ENCODE measurements around the gene GNGT1. TPM values are rescaled to one million over a fixed set of nuclear protein-coding genes. Genes with fewer than 3 reads are reported as not detected.
"Not testable (repeated sequence)": the region's sequence is repeated elsewhere in the genome, so short reads cannot be mapped to it uniquely, and the experiment has no call there.

The GNGT1 gene
- total RNA-seq, 1 experiment from 2014 or later: 0.20 TPM

GRCh38 chr7:93915888-93916287 lies 9.5 kb downstream of the GNGT1 start:
- not testable (repeated sequence) for H2BK120ac ChIP-seq (ENCODE audit: low read depth, low read length, poor library complexity, severe bottlenecking); H3K9me3 Mint-ChIP-seq; H3K27ac ChIP-seq (ENCODE audit: insufficient read length, low read depth, low read length); H3K27me3 ChIP-seq (ENCODE audit: insufficient read depth, low read length); H3K23ac ChIP-seq (ENCODE audit: insufficient read length, low read depth, low read length); H3K79me2 ChIP-seq (ENCODE audit: insufficient read depth, low read length); H3K9ac ChIP-seq (ENCODE audit: extremely low read depth, insufficient read length, low read length); H3K4me1 ChIP-seq (ENCODE audit: insufficient read depth, low read length); H4K91ac ChIP-seq (ENCODE audit: insufficient read length, low read depth, low read length); H3K4me3 Mint-ChIP-seq; H4K5ac ChIP-seq (ENCODE audit: insufficient read length, low read depth, low read length); H4K8ac ChIP-seq (replicated peaks; ENCODE audit: insufficient read length, low read depth, low read length); H3K9me3 ChIP-seq (ENCODE audit: control insufficient read depth, low read depth, low read length); H3K56ac ChIP-seq (ENCODE audit: insufficient read length, low read depth, low read length); H3K14ac ChIP-seq (ENCODE audit: insufficient read depth, low read length); H2BK5ac ChIP-seq (ENCODE audit: insufficient read length, low read length); H3K27me3 Mint-ChIP-seq (ENCODE audit: low read depth); H3K36me3 Mint-ChIP-seq (ENCODE audit: insufficient read depth in 1 of 3, low read depth in 3 of 3); H3K4me2 ChIP-seq (ENCODE audit: insufficient read depth, insufficient read length, low read length); H3T11ph ChIP-seq (ENCODE audit: low read length); H3K23me2 ChIP-seq (ENCODE audit: insufficient read length, low read depth, low read length, poor library complexity, severe bottlenecking); H4K20me1 ChIP-seq (ENCODE audit: control insufficient read depth, insufficient read depth, insufficient read length); H2AK5ac ChIP-seq (ENCODE audit: insufficient read length, low read length); DNase-seq; H3K79me1 ChIP-seq (ENCODE audit: insufficient read depth, low read depth, low read length, poor library complexity, severe bottlenecking); H3K4me1 Mint-ChIP-seq; H2BK20ac ChIP-seq (ENCODE audit: low read depth, low read length, poor library complexity, severe bottlenecking); H2BK12ac ChIP-seq (ENCODE audit: insufficient read length, low read depth, low read length); H3K4ac ChIP-seq (ENCODE audit: low read depth, low read length); H3K27ac Mint-ChIP-seq; H2AFZ ChIP-seq (ENCODE audit: low read length); H3K18ac ChIP-seq (ENCODE audit: insufficient read length, low read depth, low read length); H2BK15ac ChIP-seq (ENCODE audit: low read depth, low read length)

GRCh38 chr7:93916315-93916714 lies 9.9 kb downstream of the GNGT1 start:
- H3K27me3 Mint-ChIP-seq (ENCODE audit: low read depth); H4K20me1 ChIP-seq (ENCODE audit: control insufficient read depth, insufficient read depth, insufficient read length); DNase-seq; H3K9me3 ChIP-seq (ENCODE audit: control insufficient read depth, low read depth, low read length); H2BK5ac ChIP-seq (ENCODE audit: insufficient read length, low read length); H3K4me3 Mint-ChIP-seq; H3K23ac ChIP-seq (ENCODE audit: insufficient read length, low read depth, low read length); H2BK20ac ChIP-seq (ENCODE audit: low read depth, low read length, poor library complexity, severe bottlenecking); H2AFZ ChIP-seq (ENCODE audit: low read length); H3T11ph ChIP-seq (ENCODE audit: low read length); H2BK120ac ChIP-seq (ENCODE audit: low read depth, low read length, poor library complexity, severe bottlenecking); H3K4ac ChIP-seq (ENCODE audit: low read depth, low read length); H2BK15ac ChIP-seq (ENCODE audit: low read depth, low read length); H2AK5ac ChIP-seq (ENCODE audit: insufficient read length, low read length); H4K8ac ChIP-seq (replicated peaks; ENCODE audit: insufficient read length, low read depth, low read length); H3K27ac ChIP-seq (ENCODE audit: insufficient read length, low read depth, low read length); H3K23me2 ChIP-seq (ENCODE audit: insufficient read length, low read depth, low read length, poor library complexity, severe bottlenecking); H3K9me3 Mint-ChIP-seq; H3K79me1 ChIP-seq (ENCODE audit: insufficient read depth, low read depth, low read length, poor library complexity, severe bottlenecking); H4K5ac ChIP-seq (ENCODE audit: insufficient read length, low read depth, low read length); H3K4me1 ChIP-seq (ENCODE audit: insufficient read depth, low read length); H2BK12ac ChIP-seq (ENCODE audit: insufficient read length, low read depth, low read length); H3K56ac ChIP-seq (ENCODE audit: insufficient read length, low read depth, low read length); H4K91ac ChIP-seq (ENCODE audit: insufficient read length, low read depth, low read length); H3K14ac ChIP-seq (ENCODE audit: insufficient read depth, low read length); H3K27me3 ChIP-seq (ENCODE audit: insufficient read depth, low read length); H3K18ac ChIP-seq (ENCODE audit: insufficient read length, low read depth, low read length); H3K4me2 ChIP-seq (ENCODE audit: insufficient read depth, insufficient read length, low read length); H3K79me2 ChIP-seq (ENCODE audit: insufficient read depth, low read length); H3K9ac ChIP-seq (ENCODE audit: extremely low read depth, insufficient read length, low read length); H3K36me3 Mint-ChIP-seq (ENCODE audit: insufficient read depth in 1 of 3, low read depth in 3 of 3); H3K27ac Mint-ChIP-seq: not testable (repeated sequence)
- peaks cover 11 to 12% of the 10 kb centered on the region in 2 experiments for H3K4me1 Mint-ChIP-seq
- WGBS (ENCODE audit: extremely low coverage, insufficient read length, low lambda C conversion rate): 100% methylated on average over 1 of the region's 4 CpGs

All from H9 (cell line).